ENCODE results near the gene RGMA. TPM values are rescaled to one million over a fixed set of nuclear protein-coding genes. Genes with fewer than 3 reads are reported as not detected.

Gene RGMA
- total and polyA plus RNA-seq, 10 of the 15 experiments (the other 5 are each of a cell fraction or from before 2014, with no cell fraction given), result not detected

GRCh38 chr15:93050648-93051047, 38.4 kb downstream of the RGMA start:
- ChIA-PET POLR2A (no interaction called here), CTCF (no interaction called here), SMC1A (ENCODE audit: uncharacterized antibody, unreplicated experiment) (no interaction called here), RAD21 (ENCODE audit: unreplicated experiment) (no interaction called here)
- no peaks in the 10 kb centered on the region for H3K36me3 ChIP-seq (ENCODE audit: control insufficient read depth in 2 of 2, insufficient read depth in 2 of 2, low read length in 1 of 2)
- no peaks in the 10 kb centered on the region for H3K27me3 ChIP-seq (replicated peaks in 1 of 2; ENCODE audit: control insufficient read depth in 2 of 2, insufficient read depth in 2 of 2, low read length in 1 of 2)
- H3K9ac ChIP-seq (ENCODE audit: control insufficient read depth, insufficient read depth, low read length), result no peak overlapping the region
- no peaks in the 10 kb centered on the region for H3K9me3 ChIP-seq (replicated peaks; ENCODE audit: control insufficient read depth, insufficient read depth, low read length)
- H3K4me1 ChIP-seq (ENCODE audit: control insufficient read depth, insufficient read depth, low read length), result no peaks in the 10 kb centered on the region
- H3K27ac ChIP-seq (ENCODE audit: control insufficient read depth, insufficient read depth), result no peak overlapping the region
- intact Hi-C loops (cut with micrococcal nuclease; ENCODE audit: unreplicated experiment) (no loop called here), in situ Hi-C loops (cut with MboI) (no loop called here)
- 43% methylated on average over 13 of the region's 13 CpGs for WGBS (ENCODE audit: insufficient coverage, insufficient replicate concordance, low lambda C conversion rate, missing lambda C conversion rate)
- DNase-seq (ENCODE audit: low read depth, low spot score) (no peak), ATAC-seq (no peak), FAIRE-seq (no peak)
- no peak overlapping the region for H3K4me2 ChIP-seq (ENCODE audit: control insufficient read depth, insufficient read depth)
- H3K79me2 ChIP-seq (ENCODE audit: control insufficient read depth, insufficient read depth, low read length), result no peaks in the 10 kb centered on the region
- TF ChIP-seq MTA3 (IDR thresholded peaks at IDR 0.05; ENCODE audit: borderline replicate concordance, low read length) (no peak), CBX3 (IDR thresholded peaks at IDR 0.05; ENCODE audit: borderline replicate concordance, low read depth) (no peak), MYC (IDR thresholded peaks at IDR 0.05; ENCODE audit: insufficient read depth, insufficient read length, insufficient replicate concordance, low read length, severe bottlenecking) (no peak), CHD1 (IDR thresholded peaks at IDR 0.05; ENCODE audit: low read depth, low read length) (no peak), MEF2B (IDR thresholded peaks at IDR 0.05; ENCODE audit: partially characterized antibody, poor library complexity, severe bottlenecking) (no peak), NR2F1 (conservative IDR thresholded peaks at IDR 0.05) (no peak), ATF7 (IDR thresholded peaks at IDR 0.05; ENCODE audit: low read depth) (no peak), SP1 (IDR thresholded peaks at IDR 0.05; ENCODE audit: low read depth, low read length) (no peak), BRCA1 (IDR thresholded peaks at IDR 0.05; ENCODE audit: low read depth, low read length) (no peak), ZNF384 (IDR thresholded peaks at IDR 0.05; ENCODE audit: borderline replicate concordance, low read depth, low read length) (no peak), BHLHE40 (IDR thresholded peaks at IDR 0.05; ENCODE audit: borderline replicate concordance in 1 of 2, low read depth in 2 of 2, low read length in 1 of 2) (no peak), ZNF622 (IDR thresholded peaks at IDR 0.05) (no peak), MYB (IDR thresholded peaks at IDR 0.05; ENCODE audit: borderline replicate concordance, low read depth, low read length) (no peak), KAT2A (conservative IDR thresholded peaks at IDR 0.05; ENCODE audit: control insufficient read depth, low read depth, low read length) (no peak), ZNF207 (IDR thresholded peaks at IDR 0.05; ENCODE audit: borderline replicate concordance) (no peak), POLR2AphosphoS5 (IDR thresholded peaks at IDR 0.05; ENCODE audit: low read length) (no peak)
- TF ChIP-seq, protein P1, sequence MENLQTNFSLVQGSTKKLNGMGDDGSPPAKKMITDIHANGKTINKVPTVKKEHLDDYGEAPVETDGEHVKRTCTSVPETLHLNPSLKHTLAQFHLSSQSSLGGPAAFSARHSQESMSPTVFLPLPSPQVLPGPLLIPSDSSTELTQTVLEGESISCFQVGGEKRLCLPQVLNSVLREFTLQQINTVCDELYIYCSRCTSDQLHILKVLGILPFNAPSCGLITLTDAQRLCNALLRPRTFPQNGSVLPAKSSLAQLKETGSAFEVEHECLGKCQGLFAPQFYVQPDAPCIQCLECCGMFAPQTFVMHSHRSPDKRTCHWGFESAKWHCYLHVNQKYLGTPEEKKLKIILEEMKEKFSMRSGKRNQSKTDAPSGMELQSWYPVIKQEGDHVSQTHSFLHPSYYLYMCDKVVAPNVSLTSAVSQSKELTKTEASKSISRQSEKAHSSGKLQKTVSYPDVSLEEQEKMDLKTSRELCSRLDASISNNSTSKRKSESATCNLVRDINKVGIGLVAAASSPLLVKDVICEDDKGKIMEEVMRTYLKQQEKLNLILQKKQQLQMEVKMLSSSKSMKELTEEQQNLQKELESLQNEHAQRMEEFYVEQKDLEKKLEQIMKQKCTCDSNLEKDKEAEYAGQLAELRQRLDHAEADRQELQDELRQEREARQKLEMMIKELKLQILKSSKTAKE (IDR thresholded peaks at IDR 0.05; ENCODE audit: low read depth, poor library complexity, severe bottlenecking), result no peak
- TF ChIP-seq, protein P2, sequence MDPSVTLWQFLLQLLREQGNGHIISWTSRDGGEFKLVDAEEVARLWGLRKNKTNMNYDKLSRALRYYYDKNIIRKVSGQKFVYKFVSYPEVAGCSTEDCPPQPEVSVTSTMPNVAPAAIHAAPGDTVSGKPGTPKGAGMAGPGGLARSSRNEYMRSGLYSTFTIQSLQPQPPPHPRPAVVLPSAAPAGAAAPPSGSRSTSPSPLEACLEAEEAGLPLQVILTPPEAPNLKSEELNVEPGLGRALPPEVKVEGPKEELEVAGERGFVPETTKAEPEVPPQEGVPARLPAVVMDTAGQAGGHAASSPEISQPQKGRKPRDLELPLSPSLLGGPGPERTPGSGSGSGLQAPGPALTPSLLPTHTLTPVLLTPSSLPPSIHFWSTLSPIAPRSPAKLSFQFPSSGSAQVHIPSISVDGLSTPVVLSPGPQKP (IDR thresholded peaks at IDR 0.05; ENCODE audit: low read depth, low read length), result no peak
- no peak overlapping the region for H2AFZ ChIP-seq (ENCODE audit: control insufficient read depth, low read depth, low read length)
- H4K20me1 ChIP-seq (ENCODE audit: control insufficient read depth, insufficient read depth), result no peaks in the 10 kb centered on the region
- H3K4me3 ChIP-seq, result no peak overlapping the region
- BruUV-seq (replicated peaks), result no TSS peak

Data from GM12878 (cell line).